Sigmoid colon (tissue), 7 donors: ENCODE data around the gene MYEOV. TPM values are rescaled to one million over a fixed set of nuclear protein-coding genes. Genes with fewer than 3 reads are reported as not detected.

Source experiments
- DNase-seq: peaks from one replicate; pipeline ENCODE4 v3.0.0-alpha.2; 2019
- H3K27ac ChIP-seq, 4 donors: fragments of 200-600 bp; sonication (generic); one replicate each; pipeline ENCODE4 v1.5.1; 2016 to 2019; ENCODE audit warnings: mild to moderate bottlenecking in 1 of 4
- H3K27me3 ChIP-seq, 3 donors: fragments of 200-600 bp; sonication (generic); one replicate each; pipeline ENCODE4 v1.5.1; 2019; ENCODE audit warnings: mild to moderate bottlenecking in 1 of 3
- H3K36me3 ChIP-seq, 4 donors: fragments of 200-600 bp; sonication (generic); one replicate each; pipeline ENCODE4 v1.5.1; 2016 to 2019
- H3K4me1 ChIP-seq, 4 donors: fragments of 200-600 bp; sonication (generic); one replicate each; pipeline ENCODE4 v1.5.1; 2017 to 2019
- H3K4me3 ChIP-seq, 4 donors: fragments of 200-600 bp; sonication (generic); one replicate each; pipeline ENCODE4 v1.5.1; 2017 to 2019; ENCODE audit warnings: mild to moderate bottlenecking in 2 of 4, moderate library complexity in 1 of 4
- H3K9me3 ChIP-seq, 4 donors: fragments of 200-600 bp in 3 of 4; sonication (generic) in 3 of 4; one replicate each; pipeline versions ENCODE4 v1.5.1 to v1.6.1; 2013 to 2019
- EP300 ChIP-seq, 4 donors: sonication (generic); formaldehyde crosslinking; IDR thresholded peaks; one replicate each; pipeline ENCODE4 v1.6.1; 2017; ENCODE audit warnings: antibody characterized with exemption in 4 of 4
- POLR2A ChIP-seq, 2 donors: fragments of 450-650 bp; IDR thresholded peaks; one replicate each; pipeline ENCODE4 v1.6.1; 2016; ENCODE audit warnings: antibody characterized with exemption in 2 of 2, mild to moderate bottlenecking in 2 of 2, moderate library complexity in 2 of 2
- POLR2AphosphoS5 ChIP-seq, 4 donors: sonication (generic); formaldehyde crosslinking; IDR thresholded peaks; one replicate each; pipeline ENCODE4 v1.6.1; 2017; ENCODE audit warnings: antibody characterized with exemption in 4 of 4
- WGBS, 2 donors: extraction: QIAGEN DNeasy Blood & Tissue Kit; methylation state at CpG; one replicate each; pipeline ENCODE4 v1.1.7; 2013; 5-methylcytosine and 5-hydroxymethylcytosine counted together
- intact Hi-C: fragments of 100-400 bp; cut with DNase I; formaldehyde crosslinking; loops from one replicate; pipeline ENCODE4 v1.15.1; 2023
- polyA plus RNA-seq, 3 donors: library from polyadenylated mRNA; stranded (reverse); fragments of 200-250 nt; gene quantifications; one replicate each; pipeline ENCODE4 v1.2.3, GENCODE V29; 2013
- total RNA-seq, 4 donors: library from RNA; depleted of rRNA; stranded (reverse); fragments of >200 nt; gene quantifications; one replicate each; pipeline ENCODE4 v1.1.0, GENCODE V29; 2016
- TF ChIP-seq, protein P1 (sequence below), 4 experiments: fragments of 450-650 bp in 3 of 4; fragments of 200-600 bp in 1 of 4; IDR thresholded peaks; one replicate each; pipeline ENCODE4 v1.5.1; 2016 to 2019; ENCODE audit warnings: antibody characterized with exemption in 4 of 4, mild to moderate bottlenecking in 3 of 4, moderate library complexity in 2 of 4
- donor health status: healthy with polysubstance abuse.
- donor health status: Bipolar disorder and iron deficiency.
- donor health status: healthy.

MYEOV gene
- total and polyA plus RNA-seq, 7 donors = 1.2 to 11.1 (median 10.1) TPM; not detected in 4

DNA sequence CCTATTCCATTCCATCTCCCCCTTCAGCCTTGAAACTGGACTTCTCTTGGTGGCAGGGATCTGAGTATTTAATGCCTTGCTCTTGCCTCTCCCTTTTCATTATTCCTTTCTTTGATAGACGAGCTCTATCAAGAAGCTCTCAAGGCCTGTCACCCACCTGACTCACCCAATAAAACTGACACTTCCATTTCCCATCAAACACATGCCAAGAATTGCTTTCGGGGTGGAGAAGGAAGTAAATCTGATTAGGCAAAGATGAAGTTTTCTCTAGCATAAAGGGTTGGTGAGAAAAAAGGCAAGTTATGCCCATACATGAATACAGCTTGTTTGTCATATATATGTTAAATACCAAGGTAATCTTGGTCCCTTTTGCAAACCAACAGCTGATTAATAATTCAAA is 34.9 kb upstream of the MYEOV start:
- 9 to 36% methylated on average over 2 of the region's 2 CpGs for WGBS, 2 donors
- Histone ChIP-seq H3K4me3 (no peak overlapping the region), H3K4me1 (no peaks in the 10 kb centered on the region), H3K27ac (no peak overlapping the region), H3K9me3 (peaks cover 0 to 7% (median 0%) of the 10 kb centered on the region in 4 donors), H3K27me3 (no peaks in the 10 kb centered on the region), H3K36me3 (no peaks in the 10 kb centered on the region)
- intact Hi-C loops = no loop called here
- TF ChIP-seq POLR2AphosphoS5 (IDR thresholded peaks at IDR 0.05) (no peak), POLR2A (IDR thresholded peaks at IDR 0.05) (no peak), EP300 (IDR thresholded peaks at IDR 0.05) (no peak)
- TF ChIP-seq, protein P1, sequence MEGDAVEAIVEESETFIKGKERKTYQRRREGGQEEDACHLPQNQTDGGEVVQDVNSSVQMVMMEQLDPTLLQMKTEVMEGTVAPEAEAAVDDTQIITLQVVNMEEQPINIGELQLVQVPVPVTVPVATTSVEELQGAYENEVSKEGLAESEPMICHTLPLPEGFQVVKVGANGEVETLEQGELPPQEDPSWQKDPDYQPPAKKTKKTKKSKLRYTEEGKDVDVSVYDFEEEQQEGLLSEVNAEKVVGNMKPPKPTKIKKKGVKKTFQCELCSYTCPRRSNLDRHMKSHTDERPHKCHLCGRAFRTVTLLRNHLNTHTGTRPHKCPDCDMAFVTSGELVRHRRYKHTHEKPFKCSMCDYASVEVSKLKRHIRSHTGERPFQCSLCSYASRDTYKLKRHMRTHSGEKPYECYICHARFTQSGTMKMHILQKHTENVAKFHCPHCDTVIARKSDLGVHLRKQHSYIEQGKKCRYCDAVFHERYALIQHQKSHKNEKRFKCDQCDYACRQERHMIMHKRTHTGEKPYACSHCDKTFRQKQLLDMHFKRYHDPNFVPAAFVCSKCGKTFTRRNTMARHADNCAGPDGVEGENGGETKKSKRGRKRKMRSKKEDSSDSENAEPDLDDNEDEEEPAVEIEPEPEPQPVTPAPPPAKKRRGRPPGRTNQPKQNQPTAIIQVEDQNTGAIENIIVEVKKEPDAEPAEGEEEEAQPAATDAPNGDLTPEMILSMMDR (IDR thresholded peaks at IDR 0.05) = no peak
- DNase-seq = no peak

DNA sequence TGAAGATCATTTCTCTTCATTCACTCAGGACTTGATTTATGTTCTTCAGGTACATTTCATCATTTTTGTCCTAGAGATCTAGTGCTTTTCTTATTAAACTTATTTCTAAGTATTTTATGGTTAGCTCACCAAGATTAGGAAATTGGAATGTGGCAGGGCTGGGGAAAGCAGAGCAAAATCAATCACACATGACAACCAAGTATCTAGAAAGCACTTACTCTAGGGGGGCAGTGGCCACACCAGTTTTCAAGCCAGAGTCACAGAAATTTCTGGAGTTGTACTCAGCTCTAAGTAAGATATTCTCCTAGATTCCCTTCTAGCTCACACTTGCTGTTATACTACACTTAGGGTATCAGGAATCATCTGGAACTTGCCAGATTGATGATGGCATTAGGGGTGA is 33.3 kb upstream of the MYEOV start:
- Histone ChIP-seq H3K4me3 (no peak overlapping the region), H3K36me3 (no peaks in the 10 kb centered on the region), H3K9me3 (peaks cover 0 to 7% (median 0%) of the 10 kb centered on the region in 4 donors), H3K27ac (no peak overlapping the region), H3K4me1 (no peaks in the 10 kb centered on the region), H3K27me3 (no peaks in the 10 kb centered on the region)
- DNase-seq = no peak
- no peak for TF ChIP-seq POLR2AphosphoS5 (IDR thresholded peaks at IDR 0.05)
- no peak for TF ChIP-seq POLR2A (IDR thresholded peaks at IDR 0.05)
- TF ChIP-seq, protein P1 (IDR thresholded peaks at IDR 0.05) = no peak
- TF ChIP-seq EP300 (IDR thresholded peaks at IDR 0.05) = no peak
- intact Hi-C loops = no loop called here

DNA sequence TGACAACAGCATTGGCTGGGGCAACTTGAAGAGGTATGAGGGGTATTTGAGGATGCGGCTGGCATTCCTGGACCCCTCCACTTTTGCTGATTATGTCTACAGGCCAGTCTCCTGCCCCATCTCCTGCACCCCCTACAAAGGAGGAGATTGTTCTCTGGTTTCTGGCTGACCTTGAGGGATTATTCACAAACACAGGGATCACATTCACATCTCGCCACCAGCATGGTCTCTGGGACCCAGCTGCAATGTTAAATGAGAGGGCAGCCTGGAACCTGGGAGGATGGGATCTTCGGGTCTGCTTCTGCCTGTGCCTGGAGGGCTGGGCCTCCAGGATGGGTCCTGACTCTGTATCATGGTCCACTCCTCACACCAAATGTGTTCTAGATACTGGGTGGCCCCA is 32.8 kb upstream of the MYEOV start:
- Histone ChIP-seq H3K36me3 (no peaks in the 10 kb centered on the region), H3K4me1 (no peaks in the 10 kb centered on the region), H3K9me3 (peaks cover 0 to 7% (median 0%) of the 10 kb centered on the region in 4 donors), H3K27me3 (peaks cover 0 to 4% (median 0%) of the 10 kb centered on the region in 3 donors), H3K27ac (no peak overlapping the region), H3K4me3 (no peak overlapping the region)
- DNase-seq = peak; percentile 25
- TF ChIP-seq POLR2AphosphoS5 (IDR thresholded peaks at IDR 0.05) = no peak
- TF ChIP-seq POLR2A (IDR thresholded peaks at IDR 0.05) = no peak
- TF ChIP-seq EP300 (IDR thresholded peaks at IDR 0.05) = no peak
- TF ChIP-seq, protein P1 (IDR thresholded peaks at IDR 0.05) = no peak
- intact Hi-C loops = no loop called here
- WGBS, 2 donors = 91 to 95% methylated on average over 3 of the region's 3 CpGs

DNA sequence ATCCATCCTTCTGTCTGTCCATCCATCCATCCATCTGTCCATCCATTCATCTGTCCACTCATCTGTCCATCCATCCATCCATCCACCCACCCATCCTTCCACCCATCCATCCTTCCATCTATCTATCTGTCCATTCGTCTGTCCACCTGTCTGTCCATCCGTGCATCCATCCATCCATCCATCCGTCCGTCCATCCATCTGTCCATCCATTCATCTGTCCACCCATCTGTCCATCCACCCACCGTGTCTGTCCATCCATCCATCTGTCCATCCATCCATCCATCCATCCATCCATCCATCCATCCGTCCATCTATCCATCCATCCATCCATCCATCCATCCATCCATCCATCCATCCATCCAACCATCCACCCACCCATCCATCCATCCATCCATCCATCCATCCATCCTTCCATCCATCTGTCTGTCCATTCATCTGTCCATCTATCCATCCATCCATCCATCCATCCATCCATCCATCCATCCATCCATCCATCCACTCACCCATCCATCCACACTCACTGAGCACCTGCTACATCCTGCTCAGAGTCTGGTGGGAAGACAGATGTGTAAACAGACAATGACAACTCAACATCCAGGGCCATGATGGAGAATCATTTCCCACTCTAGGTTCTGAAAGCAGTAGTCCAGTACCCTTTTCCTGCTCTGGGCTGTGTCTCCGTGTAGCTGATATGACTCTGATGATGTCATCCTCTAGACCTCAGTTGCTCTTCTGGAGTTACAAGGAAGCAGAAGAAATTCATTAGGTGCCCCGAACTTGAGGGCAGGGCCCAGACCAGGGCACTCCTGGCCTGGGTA is 30.8 kb upstream of the MYEOV start:
- no peak for DNase-seq
- WGBS, 2 donors = 79 to 84% methylated on average over 7 of the region's 8 CpGs

More for the DNA sequence above, 30.8 kb upstream of the MYEOV start:
- H3K36me3 ChIP-seq = no peaks in the 10 kb centered on the region
- TF ChIP-seq, protein P1 (IDR thresholded peaks at IDR 0.05) = no peak
- TF ChIP-seq EP300 (IDR thresholded peaks at IDR 0.05) (no peak), POLR2AphosphoS5 (IDR thresholded peaks at IDR 0.05) (no peak), POLR2A (IDR thresholded peaks at IDR 0.05) (no peak)
- H3K27me3 ChIP-seq = peaks cover 0 to 4% (median 0%) of the 10 kb centered on the region in 3 donors
- peaks cover 0 to 7% (median 0%) of the 10 kb centered on the region in 4 donors for H3K9me3 ChIP-seq
- intact Hi-C loops = no loop called here
- no peaks in the 10 kb centered on the region for H3K4me1 ChIP-seq
- no peak overlapping the region for H3K4me3 ChIP-seq
- H3K27ac ChIP-seq = no peak overlapping the region
